NB4 (cell line): ENCODE data around the gene BARX2.

ENCODE experiments used
- DNase-seq: peaks from one replicate; pipeline ENCODE4 v3.0.0; 2010; ENCODE audit warnings: low read depth
- H3K4me3 ChIP-seq: one replicate; pipeline ENCODE4 v1.5.1; 2011; ENCODE audit warnings: mild to moderate bottlenecking, low read depth, low read length, moderate library complexity
- MAX ChIP-seq: IDR thresholded peaks from 2 replicates; pipeline ENCODE4 v1.6.1; 2011; ENCODE audit warnings: low read depth, low read length
- MYC ChIP-seq: IDR thresholded peaks from 2 replicates; pipeline ENCODE4 v1.6.1; 2011; ENCODE audit warnings: low read depth, low read length
- POLR2A ChIP-seq: IDR thresholded peaks from 2 replicates; pipeline ENCODE4 v1.6.1; 2011; ENCODE audit warnings: mild to moderate bottlenecking; ENCODE audit not compliant: insufficient read length; ENCODE audit errors: extremely low read depth
- TF ChIP-seq, protein P1 (sequence below): IDR thresholded peaks from one replicate; pipeline ENCODE4 v1.5.1; 2012; ENCODE audit warnings: low read depth, low read length

Gene BARX2

DNA sequence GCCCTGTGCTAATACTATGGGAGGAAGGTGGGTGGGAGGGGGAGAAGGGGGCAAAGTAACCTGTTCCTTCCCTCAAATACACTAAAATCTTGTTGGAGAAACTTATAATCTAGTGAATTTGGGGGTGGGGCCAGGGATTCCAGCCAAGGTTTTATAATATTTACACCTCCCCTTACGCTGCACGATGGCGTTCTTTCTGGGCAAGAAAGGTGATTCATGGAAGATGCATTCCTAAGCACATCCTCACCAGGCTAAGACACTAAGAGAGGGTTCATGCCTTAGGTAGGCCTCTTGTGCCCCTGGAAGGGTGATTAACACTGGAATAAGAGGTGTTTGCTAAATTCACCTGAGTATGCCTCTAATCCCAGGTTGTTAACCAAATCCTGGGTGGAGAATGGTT lies 82.6 kb downstream of the BARX2 start:
- no peak overlapping the region for H3K4me3 ChIP-seq
- no peak for DNase-seq
- TF ChIP-seq POLR2A (no peak), MAX (no peak), MYC (no peak)
- TF ChIP-seq, protein P1, sequence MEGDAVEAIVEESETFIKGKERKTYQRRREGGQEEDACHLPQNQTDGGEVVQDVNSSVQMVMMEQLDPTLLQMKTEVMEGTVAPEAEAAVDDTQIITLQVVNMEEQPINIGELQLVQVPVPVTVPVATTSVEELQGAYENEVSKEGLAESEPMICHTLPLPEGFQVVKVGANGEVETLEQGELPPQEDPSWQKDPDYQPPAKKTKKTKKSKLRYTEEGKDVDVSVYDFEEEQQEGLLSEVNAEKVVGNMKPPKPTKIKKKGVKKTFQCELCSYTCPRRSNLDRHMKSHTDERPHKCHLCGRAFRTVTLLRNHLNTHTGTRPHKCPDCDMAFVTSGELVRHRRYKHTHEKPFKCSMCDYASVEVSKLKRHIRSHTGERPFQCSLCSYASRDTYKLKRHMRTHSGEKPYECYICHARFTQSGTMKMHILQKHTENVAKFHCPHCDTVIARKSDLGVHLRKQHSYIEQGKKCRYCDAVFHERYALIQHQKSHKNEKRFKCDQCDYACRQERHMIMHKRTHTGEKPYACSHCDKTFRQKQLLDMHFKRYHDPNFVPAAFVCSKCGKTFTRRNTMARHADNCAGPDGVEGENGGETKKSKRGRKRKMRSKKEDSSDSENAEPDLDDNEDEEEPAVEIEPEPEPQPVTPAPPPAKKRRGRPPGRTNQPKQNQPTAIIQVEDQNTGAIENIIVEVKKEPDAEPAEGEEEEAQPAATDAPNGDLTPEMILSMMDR: no peak

DNA sequence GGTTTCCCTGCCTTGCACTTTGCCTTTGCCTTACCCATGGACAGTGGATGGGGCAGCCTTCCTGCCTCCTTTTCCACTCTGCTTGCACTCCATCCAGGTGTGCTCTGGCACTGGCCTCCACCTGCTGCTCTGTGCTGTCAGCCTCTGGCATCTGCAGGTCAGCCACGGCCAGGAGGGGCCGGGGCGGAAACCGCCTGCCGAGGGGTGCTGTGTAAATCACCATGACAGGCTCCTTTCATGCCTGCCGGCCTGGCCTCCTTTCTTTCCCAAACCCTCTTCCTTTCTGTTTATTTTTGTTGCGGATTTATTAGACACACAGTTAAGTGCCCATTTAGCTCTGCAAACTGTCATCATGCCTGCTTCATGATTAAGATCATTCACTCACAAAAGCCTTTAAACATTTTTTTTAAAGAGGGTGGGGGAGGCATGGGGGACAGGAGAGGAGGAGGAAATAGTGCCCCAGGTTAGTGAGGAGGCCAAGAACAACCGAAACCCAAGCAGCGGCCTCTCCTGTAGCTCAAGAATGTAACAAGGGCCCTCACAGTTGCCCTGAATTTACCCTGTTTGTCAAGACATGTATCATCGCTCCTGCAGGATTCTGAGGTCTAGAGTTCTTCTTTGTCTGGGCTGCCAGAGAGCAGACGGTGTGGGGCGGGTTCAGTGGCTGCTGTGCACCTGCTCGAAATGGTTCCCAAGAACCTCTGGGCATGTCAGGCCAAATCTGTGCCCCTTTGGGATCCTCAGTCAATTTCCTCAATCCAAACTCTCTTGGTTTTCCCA lies 83.3 kb downstream of the BARX2 start:
- no peak for DNase-seq
- no peak overlapping the region for H3K4me3 ChIP-seq
- no peak for TF ChIP-seq POLR2A
- no peak for TF ChIP-seq MAX
- TF ChIP-seq, protein P1: no peak
- TF ChIP-seq MYC: no peak

GRCh38 chr11:129460714-129461113 lies 85.1 kb downstream of the BARX2 start:
- no peak for DNase-seq
- no peak overlapping the region for H3K4me3 ChIP-seq
- TF ChIP-seq MYC (no peak), MAX (no peak), POLR2A (no peak)
- TF ChIP-seq, protein P1: no peak

DNA sequence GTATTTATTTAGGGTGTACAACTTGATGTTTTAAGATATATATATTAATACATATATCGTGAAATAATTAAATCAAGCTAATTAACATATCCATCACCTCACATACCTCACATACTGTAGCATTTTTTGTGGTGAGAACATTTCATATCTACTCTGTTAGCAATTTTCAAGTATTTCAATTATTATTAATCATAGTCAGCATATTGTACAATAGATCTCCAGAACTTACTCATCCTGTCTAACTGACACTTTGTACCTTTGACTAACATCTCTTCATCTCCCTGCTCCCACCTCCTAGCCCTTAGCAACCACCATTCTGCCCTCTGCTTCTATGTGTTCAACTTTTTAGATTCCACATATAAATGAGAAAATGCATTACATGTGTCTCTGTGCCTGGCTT lies 108.4 kb downstream of the BARX2 start:
- TF ChIP-seq POLR2A (no peak), MAX (no peak), MYC (no peak)
- TF ChIP-seq, protein P1: no peak
- no peak for DNase-seq
- no peak overlapping the region for H3K4me3 ChIP-seq

- no peak for TF ChIP-seq MAX
- no peak for TF ChIP-seq POLR2A
- DNase-seq: no peak
- no peak overlapping the region for H3K4me3 ChIP-seq
Measured at GRCh38 chr11:129489249-129489648, 113.6 kb downstream of the BARX2 start.

GRCh38 chr11:129490004-129490403 lies 114.4 kb downstream of the BARX2 start:
- no peak for DNase-seq
- no peak overlapping the region for H3K4me3 ChIP-seq
- TF ChIP-seq MYC (no peak), POLR2A (no peak), MAX (no peak)
- TF ChIP-seq, protein P1: no peak
